ENCODE measurements around the gene L1TD1.

L1TD1 gene

GRCh38 chr1:62247391-62248168 lies 52.9 kb downstream of the L1TD1 start:
- no peaks in the 10 kb centered on the region for H3K9me3 ChIP-seq (ENCODE audit: insufficient read depth, low read length)
- H3K4me1 ChIP-seq (ENCODE audit: low read length) = no peaks in the 10 kb centered on the region
- H4K20me1 ChIP-seq (ENCODE audit: insufficient read depth, low read length) = no peaks in the 10 kb centered on the region
- no peak overlapping the region for H3K4me3 ChIP-seq (ENCODE audit: low read length)
- TF ChIP-seq EZH2phosphoT487 (IDR thresholded peaks at IDR 0.05; ENCODE audit: low read depth) (no peak), CTCF (IDR thresholded peaks at IDR 0.05; ENCODE audit: low read depth, low read length) (no peak)
- no peaks in the 10 kb centered on the region for H3K36me3 ChIP-seq (replicated peaks; ENCODE audit: low read depth, low read length)
- no peak overlapping the region for H3K4me2 ChIP-seq (ENCODE audit: low read length)
- no peaks in the 10 kb centered on the region for H3K79me2 ChIP-seq (ENCODE audit: low read length)
- no peak overlapping the region for H3K9ac ChIP-seq (ENCODE audit: low read length)
- no peak overlapping the region for H2AFZ ChIP-seq (ENCODE audit: low read depth, low read length)
- H3K27ac ChIP-seq (ENCODE audit: low read length) = no peak overlapping the region
- H3K27me3 ChIP-seq (ENCODE audit: low read depth, low read length) = no peaks in the 10 kb centered on the region

- Histone ChIP-seq H3K27me3 (ENCODE audit: low read depth, low read length) (no peaks in the 10 kb centered on the region), H3K79me2 (ENCODE audit: low read length) (no peaks in the 10 kb centered on the region), H2AFZ (ENCODE audit: low read depth, low read length) (no peak overlapping the region), H3K9me3 (ENCODE audit: insufficient read depth, low read length) (no peaks in the 10 kb centered on the region), H3K36me3 (replicated peaks; ENCODE audit: low read depth, low read length) (no peaks in the 10 kb centered on the region), H3K4me2 (ENCODE audit: low read length) (no peak overlapping the region), H4K20me1 (ENCODE audit: insufficient read depth, low read length) (no peaks in the 10 kb centered on the region), H3K4me3 (ENCODE audit: low read length) (no peak overlapping the region), H3K27ac (ENCODE audit: low read length) (no peak overlapping the region), H3K9ac (ENCODE audit: low read length) (no peak overlapping the region), H3K4me1 (ENCODE audit: low read length) (no peaks in the 10 kb centered on the region)
- no peak for TF ChIP-seq CTCF (IDR thresholded peaks at IDR 0.05; ENCODE audit: low read depth, low read length)
- no peak for TF ChIP-seq EZH2phosphoT487 (IDR thresholded peaks at IDR 0.05; ENCODE audit: low read depth)
Measured at GRCh38 chr1:62250126-62250726, 55.6 kb downstream of the L1TD1 start.

- no peaks in the 10 kb centered on the region for H3K9me3 ChIP-seq (ENCODE audit: insufficient read depth, low read length)
- H3K4me2 ChIP-seq (ENCODE audit: low read length) = no peak overlapping the region
- no peak overlapping the region for H3K9ac ChIP-seq (ENCODE audit: low read length)
- TF ChIP-seq CTCF (IDR thresholded peaks at IDR 0.05; ENCODE audit: low read depth, low read length) = no peak
- no peak for TF ChIP-seq EZH2phosphoT487 (IDR thresholded peaks at IDR 0.05; ENCODE audit: low read depth)
- no peak overlapping the region for H3K4me3 ChIP-seq (ENCODE audit: low read length)
- H2AFZ ChIP-seq (ENCODE audit: low read depth, low read length) = no peak overlapping the region
- H3K4me1 ChIP-seq (ENCODE audit: low read length) = no peaks in the 10 kb centered on the region
- H3K36me3 ChIP-seq (replicated peaks; ENCODE audit: low read depth, low read length) = no peaks in the 10 kb centered on the region
- no peaks in the 10 kb centered on the region for H3K27me3 ChIP-seq (ENCODE audit: low read depth, low read length)
- no peaks in the 10 kb centered on the region for H4K20me1 ChIP-seq (ENCODE audit: insufficient read depth, low read length)
- H3K79me2 ChIP-seq (ENCODE audit: low read length) = no peaks in the 10 kb centered on the region
- no peak overlapping the region for H3K27ac ChIP-seq (ENCODE audit: low read length)
Measured at GRCh38 chr1:62259551-62259950, 64.9 kb downstream of the L1TD1 start.

- Histone ChIP-seq H4K20me1 (ENCODE audit: insufficient read depth, low read length) (no peaks in the 10 kb centered on the region), H3K36me3 (replicated peaks; ENCODE audit: low read depth, low read length) (no peaks in the 10 kb centered on the region), H3K4me3 (ENCODE audit: low read length) (no peak overlapping the region), H3K4me2 (ENCODE audit: low read length) (no peak overlapping the region), H3K27me3 (ENCODE audit: low read depth, low read length) (no peaks in the 10 kb centered on the region), H3K9me3 (ENCODE audit: insufficient read depth, low read length) (no peaks in the 10 kb centered on the region), H3K9ac (ENCODE audit: low read length) (no peak overlapping the region), H3K27ac (ENCODE audit: low read length) (no peak overlapping the region), H3K79me2 (ENCODE audit: low read length) (no peaks in the 10 kb centered on the region), H2AFZ (ENCODE audit: low read depth, low read length) (no peak overlapping the region), H3K4me1 (ENCODE audit: low read length) (no peaks in the 10 kb centered on the region)
- TF ChIP-seq EZH2phosphoT487 (IDR thresholded peaks at IDR 0.05; ENCODE audit: low read depth) = no peak
- no peak for TF ChIP-seq CTCF (IDR thresholded peaks at IDR 0.05; ENCODE audit: low read depth, low read length)
Measured at GRCh38 chr1:62260688-62261087, 66.0 kb downstream of the L1TD1 start.
